HEK293 (cell line): ENCODE results near the gene CDH8.

Source experiments
- CTCF ChIA-PET: fragments of 350-600 bp; formaldehyde crosslinking; extraction: SDS; loops from one replicate; lab custom pipeline; 2021; ENCODE audit warnings: antibody characterized with exemption; lab: Yijun Ruan, JAX
- POLR2A ChIA-PET: fragments of 300-600 bp; formaldehyde crosslinking; extraction: SDS; loops from one replicate; lab custom pipeline; 2020; ENCODE audit warnings: antibody characterized with exemption, inconsistent platforms; lab: Yijun Ruan, JAX
- H3K27ac ChIP-seq: fragments of 200-500 bp; sonication (Bioruptor generic); 2 replicates; pipeline ENCODE4 v1.5.1; 2014; ENCODE audit warnings: low read depth, low read length, control low read depth, inconsistent platforms; ENCODE audit errors: extremely low read depth
- H3K36me3 ChIP-seq, 2 experiments: fragments of 200-500 bp in 1 of 2; sonication (Bioruptor generic) in 1 of 2; 1 replicate in 1 of 2; 2 replicates in 1 of 2; pipeline ENCODE4 v1.5.1; 2014 to 2017; ENCODE audit warnings: inconsistent platforms in 2 of 2, low read length in 2 of 2; ENCODE audit not compliant: control insufficient read depth in 2 of 2, insufficient read depth in 1 of 2
- H3K4me1 ChIP-seq: fragments of 200-500 bp; sonication (Bioruptor generic); 2 replicates; pipeline ENCODE4 v1.5.1; 2014; ENCODE audit warnings: mild to moderate bottlenecking, low read length, inconsistent platforms; ENCODE audit not compliant: control insufficient read depth, insufficient read depth
- H3K4me3 ChIP-seq: 2 replicates; pipeline ENCODE4 v1.5.1; 2011; ENCODE audit warnings: low read depth, mild to moderate bottlenecking, control low read depth, low read length, moderate library complexity
- H3K9me3 ChIP-seq: fragments of 200-500 bp; sonication (Bioruptor generic); 2 replicates; pipeline ENCODE4 v1.5.1; 2014; ENCODE audit warnings: low read depth, low read length, inconsistent platforms; ENCODE audit not compliant: control insufficient read depth, insufficient read depth
- BCL11B ChIP-seq: fragments of 450-650 bp; formaldehyde crosslinking; IDR thresholded peaks from 2 replicates; pipeline ENCODE4 v1.5.1; 2016; ENCODE audit warnings: low read depth, missing biosample characterization, missing genetic modification characterization
- GLI4 ChIP-seq: fragments of 450-650 bp; formaldehyde crosslinking; IDR thresholded peaks from 2 replicates; pipeline ENCODE4 v1.5.1; 2016; ENCODE audit warnings: missing biosample characterization, missing genetic modification characterization
- HOXD13 ChIP-seq: sonication (generic); formaldehyde crosslinking; IDR thresholded peaks from 2 replicates; pipeline ENCODE4 v1.8.0; 2022; ENCODE audit warnings: missing genetic modification reagents, borderline replicate concordance
- ZNF155 ChIP-seq: fragments of 450-650 bp; formaldehyde crosslinking; IDR thresholded peaks from 2 replicates; pipeline ENCODE4 v1.5.1; 2016; ENCODE audit warnings: missing biosample characterization, missing genetic modification characterization
- ZNF366 ChIP-seq: fragments of 450-650 bp; formaldehyde crosslinking; conservative IDR thresholded peaks from 2 replicates; pipeline ENCODE4 v1.5.1; 2016; ENCODE audit warnings: missing biosample characterization, missing genetic modification characterization
- ZNF426 ChIP-seq: fragments of 450-650 bp; formaldehyde crosslinking; IDR thresholded peaks from 2 replicates; pipeline ENCODE4 v1.5.1; 2017; ENCODE audit warnings: missing biosample characterization, missing genetic modification characterization, mild to moderate bottlenecking, inconsistent platforms, moderate library complexity
- ZNF521 ChIP-seq: fragments of 450-650 bp; formaldehyde crosslinking; IDR thresholded peaks from 2 replicates; pipeline ENCODE4 v1.5.1; 2017; ENCODE audit warnings: missing biosample characterization, mild to moderate bottlenecking, missing genetic modification characterization
- ZNF596 ChIP-seq: fragments of 450-650 bp; IDR thresholded peaks from 2 replicates; pipeline ENCODE4 v1.5.0; 2018; ENCODE audit warnings: missing biosample characterization, mild to moderate bottlenecking, missing genetic modification characterization, moderate library complexity
- ZNF600 ChIP-seq: fragments of 450-650 bp; formaldehyde crosslinking; IDR thresholded peaks from 2 replicates; pipeline ENCODE4 v1.5.1; 2016; ENCODE audit warnings: missing biosample characterization, missing genetic modification characterization
- ZNF747 ChIP-seq: fragments of 450-650 bp; formaldehyde crosslinking; IDR thresholded peaks from 2 replicates; pipeline ENCODE4 v1.5.1; 2016; ENCODE audit warnings: missing biosample characterization, missing genetic modification characterization
- ZSCAN16 ChIP-seq: fragments of 450-650 bp; formaldehyde crosslinking; IDR thresholded peaks from 2 replicates; pipeline ENCODE4 v1.5.1; 2016; ENCODE audit warnings: missing biosample characterization, missing genetic modification characterization
- TF ChIP-seq, protein P1 (sequence below): fragments of 450-650 bp; formaldehyde crosslinking; IDR thresholded peaks from 2 replicates; pipeline ENCODE4 v1.5.1; 2016; ENCODE audit warnings: missing biosample characterization, missing genetic modification characterization
- TF ChIP-seq, protein P2 (sequence below): fragments of 450-650 bp; formaldehyde crosslinking; IDR thresholded peaks from 2 replicates; pipeline ENCODE4 v1.5.1; 2016; ENCODE audit warnings: missing biosample characterization, missing genetic modification characterization, borderline replicate concordance
- TF ChIP-seq, protein P3 (sequence below): IDR thresholded peaks from 2 replicates; pipeline ENCODE4 v1.6.1; 2011; ENCODE audit warnings: mild to moderate bottlenecking, low read depth, low read length, borderline replicate concordance

CDH8 gene

DNA sequence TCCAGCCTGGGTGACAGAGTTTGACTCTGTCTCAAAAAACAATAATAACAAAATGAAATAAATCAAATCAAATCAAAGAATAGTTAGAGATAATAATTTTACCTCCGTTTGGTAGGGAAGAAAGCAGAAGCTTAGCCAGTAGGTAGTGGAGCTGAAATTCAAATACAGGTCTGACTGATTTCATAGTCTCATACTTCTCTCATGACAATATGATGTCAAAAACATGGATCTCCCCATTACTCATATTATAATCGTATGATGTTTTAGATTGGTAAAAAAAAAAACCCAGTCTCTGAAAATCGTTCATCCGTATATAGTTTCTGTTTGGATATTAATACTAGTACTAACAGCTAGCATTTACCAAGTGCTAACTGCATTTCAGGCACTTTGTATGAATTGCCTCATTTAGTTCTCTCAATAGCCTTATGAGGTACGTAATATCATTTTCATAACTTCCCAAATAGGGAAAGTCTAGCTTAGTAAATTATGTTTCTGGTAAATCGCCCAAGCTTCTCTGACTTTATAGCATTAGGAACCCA, 48.7 kb downstream of the CDH8 start (continued):
- TF ChIP-seq ZNF747 (tag by site-specific recombination) (no peak), ZNF426 (tag by site-specific recombination) (no peak), ZSCAN16 (tag by site-specific recombination) (no peak), ZNF600 (no peak)
- TF ChIP-seq, protein P1, sequence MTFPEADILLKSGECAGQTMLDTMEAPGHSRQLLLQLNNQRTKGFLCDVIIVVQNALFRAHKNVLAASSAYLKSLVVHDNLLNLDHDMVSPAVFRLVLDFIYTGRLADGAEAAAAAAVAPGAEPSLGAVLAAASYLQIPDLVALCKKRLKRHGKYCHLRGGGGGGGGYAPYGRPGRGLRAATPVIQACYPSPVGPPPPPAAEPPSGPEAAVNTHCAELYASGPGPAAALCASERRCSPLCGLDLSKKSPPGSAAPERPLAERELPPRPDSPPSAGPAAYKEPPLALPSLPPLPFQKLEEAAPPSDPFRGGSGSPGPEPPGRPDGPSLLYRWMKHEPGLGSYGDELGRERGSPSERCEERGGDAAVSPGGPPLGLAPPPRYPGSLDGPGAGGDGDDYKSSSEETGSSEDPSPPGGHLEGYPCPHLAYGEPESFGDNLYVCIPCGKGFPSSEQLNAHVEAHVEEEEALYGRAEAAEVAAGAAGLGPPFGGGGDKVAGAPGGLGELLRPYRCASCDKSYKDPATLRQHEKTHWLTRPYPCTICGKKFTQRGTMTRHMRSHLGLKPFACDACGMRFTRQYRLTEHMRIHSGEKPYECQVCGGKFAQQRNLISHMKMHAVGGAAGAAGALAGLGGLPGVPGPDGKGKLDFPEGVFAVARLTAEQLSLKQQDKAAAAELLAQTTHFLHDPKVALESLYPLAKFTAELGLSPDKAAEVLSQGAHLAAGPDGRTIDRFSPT (tag by site-specific recombination): no peak
- TF ChIP-seq, all 188 proteins: peak for 0

DNA sequence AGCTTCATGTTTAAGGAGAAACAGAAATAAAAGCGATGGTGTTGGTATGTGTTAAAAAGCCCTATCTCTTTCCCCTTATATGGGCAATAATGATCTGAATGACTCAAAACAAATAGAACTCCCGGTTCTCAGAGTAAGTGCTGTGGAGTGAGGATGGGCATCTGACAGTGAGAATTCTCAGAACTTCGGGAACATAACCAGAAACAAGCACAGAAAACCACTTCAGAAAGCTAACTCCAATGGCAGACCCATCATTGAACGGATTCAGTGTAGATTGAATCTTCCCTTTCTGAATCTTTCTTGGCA, 67.2 kb downstream of the CDH8 start:
- Histone ChIP-seq H3K27ac (no peak overlapping the region), H3K36me3 (no peaks in the 10 kb centered on the region), H3K4me1 (no peaks in the 10 kb centered on the region), H3K9me3 (no peaks in the 10 kb centered on the region), H3K4me3 (no peak overlapping the region)
- CTCF ChIA-PET: interaction anchor here (0.6 kb wide), 1 partner anchor 29 kb away, joined by 4 read pairs; no protein-coding TSS in a partner anchor
- POLR2A ChIA-PET: no interaction called here
- no peak for TF ChIP-seq ZNF366 (tag by site-specific recombination)
- TF ChIP-seq, protein P2, sequence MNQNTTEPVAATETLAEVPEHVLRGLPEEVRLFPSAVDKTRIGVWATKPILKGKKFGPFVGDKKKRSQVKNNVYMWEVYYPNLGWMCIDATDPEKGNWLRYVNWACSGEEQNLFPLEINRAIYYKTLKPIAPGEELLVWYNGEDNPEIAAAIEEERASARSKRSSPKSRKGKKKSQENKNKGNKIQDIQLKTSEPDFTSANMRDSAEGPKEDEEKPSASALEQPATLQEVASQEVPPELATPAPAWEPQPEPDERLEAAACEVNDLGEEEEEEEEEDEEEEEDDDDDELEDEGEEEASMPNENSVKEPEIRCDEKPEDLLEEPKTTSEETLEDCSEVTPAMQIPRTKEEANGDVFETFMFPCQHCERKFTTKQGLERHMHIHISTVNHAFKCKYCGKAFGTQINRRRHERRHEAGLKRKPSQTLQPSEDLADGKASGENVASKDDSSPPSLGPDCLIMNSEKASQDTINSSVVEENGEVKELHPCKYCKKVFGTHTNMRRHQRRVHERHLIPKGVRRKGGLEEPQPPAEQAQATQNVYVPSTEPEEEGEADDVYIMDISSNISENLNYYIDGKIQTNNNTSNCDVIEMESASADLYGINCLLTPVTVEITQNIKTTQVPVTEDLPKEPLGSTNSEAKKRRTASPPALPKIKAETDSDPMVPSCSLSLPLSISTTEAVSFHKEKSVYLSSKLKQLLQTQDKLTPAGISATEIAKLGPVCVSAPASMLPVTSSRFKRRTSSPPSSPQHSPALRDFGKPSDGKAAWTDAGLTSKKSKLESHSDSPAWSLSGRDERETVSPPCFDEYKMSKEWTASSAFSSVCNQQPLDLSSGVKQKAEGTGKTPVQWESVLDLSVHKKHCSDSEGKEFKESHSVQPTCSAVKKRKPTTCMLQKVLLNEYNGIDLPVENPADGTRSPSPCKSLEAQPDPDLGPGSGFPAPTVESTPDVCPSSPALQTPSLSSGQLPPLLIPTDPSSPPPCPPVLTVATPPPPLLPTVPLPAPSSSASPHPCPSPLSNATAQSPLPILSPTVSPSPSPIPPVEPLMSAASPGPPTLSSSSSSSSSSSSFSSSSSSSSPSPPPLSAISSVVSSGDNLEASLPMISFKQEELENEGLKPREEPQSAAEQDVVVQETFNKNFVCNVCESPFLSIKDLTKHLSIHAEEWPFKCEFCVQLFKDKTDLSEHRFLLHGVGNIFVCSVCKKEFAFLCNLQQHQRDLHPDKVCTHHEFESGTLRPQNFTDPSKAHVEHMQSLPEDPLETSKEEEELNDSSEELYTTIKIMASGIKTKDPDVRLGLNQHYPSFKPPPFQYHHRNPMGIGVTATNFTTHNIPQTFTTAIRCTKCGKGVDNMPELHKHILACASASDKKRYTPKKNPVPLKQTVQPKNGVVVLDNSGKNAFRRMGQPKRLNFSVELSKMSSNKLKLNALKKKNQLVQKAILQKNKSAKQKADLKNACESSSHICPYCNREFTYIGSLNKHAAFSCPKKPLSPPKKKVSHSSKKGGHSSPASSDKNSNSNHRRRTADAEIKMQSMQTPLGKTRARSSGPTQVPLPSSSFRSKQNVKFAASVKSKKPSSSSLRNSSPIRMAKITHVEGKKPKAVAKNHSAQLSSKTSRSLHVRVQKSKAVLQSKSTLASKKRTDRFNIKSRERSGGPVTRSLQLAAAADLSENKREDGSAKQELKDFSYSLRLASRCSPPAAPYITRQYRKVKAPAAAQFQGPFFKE (tag by site-specific recombination): no peak
- no peak for TF ChIP-seq ZNF155 (tag by site-specific recombination)
- TF ChIP-seq, protein P3, sequence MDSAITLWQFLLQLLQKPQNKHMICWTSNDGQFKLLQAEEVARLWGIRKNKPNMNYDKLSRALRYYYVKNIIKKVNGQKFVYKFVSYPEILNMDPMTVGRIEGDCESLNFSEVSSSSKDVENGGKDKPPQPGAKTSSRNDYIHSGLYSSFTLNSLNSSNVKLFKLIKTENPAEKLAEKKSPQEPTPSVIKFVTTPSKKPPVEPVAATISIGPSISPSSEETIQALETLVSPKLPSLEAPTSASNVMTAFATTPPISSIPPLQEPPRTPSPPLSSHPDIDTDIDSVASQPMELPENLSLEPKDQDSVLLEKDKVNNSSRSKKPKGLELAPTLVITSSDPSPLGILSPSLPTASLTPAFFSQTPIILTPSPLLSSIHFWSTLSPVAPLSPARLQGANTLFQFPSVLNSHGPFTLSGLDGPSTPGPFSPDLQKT: no peak
- no peak for TF ChIP-seq GLI4 (tag by site-specific recombination)
- no peak for TF ChIP-seq BCL11B (tag by site-specific recombination)
- TF ChIP-seq HOXD13 (CRISPR knock-in tag): no peak
- TF ChIP-seq ZNF521: no peak
- TF ChIP-seq ZNF596 (tag by site-specific recombination): no peak
- TF ChIP-seq, all 188 proteins: peak for 0
